CD1c-positive myeloid dendritic cell (primary cell): ENCODE data around the gene BANF2.
A peak's percentile ranks its signal among the peaks of the same experiment; 100 is the strongest.
"Not testable (repeated sequence)": the region's sequence is repeated elsewhere in the genome, so short reads cannot be mapped to it uniquely, and the experiment has no call there.

ENCODE experiments used
- DNase-seq: peaks from one replicate; pipeline ENCODE4 v3.0.0-alpha.2; 2016; ENCODE audit errors: extremely low spot score

Gene BANF2

GRCh38 chr20:17766226-17766625 is 66.5 kb downstream of the BANF2 start:
- DNase-seq: no peak

GRCh38 chr20:17767624-17768023 is 67.9 kb downstream of the BANF2 start:
- DNase-seq: no peak

GRCh38 chr20:17768271-17768670 is 68.5 kb downstream of the BANF2 start:
- DNase-seq: peak; percentile 6

GRCh38 chr20:17769716-17770115 is 70.0 kb downstream of the BANF2 start:
- DNase-seq: not testable (repeated sequence)

- no peak for DNase-seq
Observed at GRCh38 chr20:17771206-17772004, 71.6 kb downstream of the BANF2 start.

GRCh38 chr20:17772005-17772343 is 72.2 kb downstream of the BANF2 start:
- no peak for DNase-seq

- DNase-seq: no peak
Observed at GRCh38 chr20:17773619-17774018, 73.9 kb downstream of the BANF2 start.

- DNase-seq: no peak
Observed at GRCh38 chr20:17775600-17775999, 75.8 kb downstream of the BANF2 start.

GRCh38 chr20:17776551-17776950 is 76.8 kb downstream of the BANF2 start:
- DNase-seq: no peak

GRCh38 chr20:17779011-17779410 is 79.2 kb downstream of the BANF2 start:
- not testable (repeated sequence) for DNase-seq

GRCh38 chr20:17782768-17783167 is 83.0 kb downstream of the BANF2 start:
- no peak for DNase-seq

- peak; percentile 2 for DNase-seq
Observed at GRCh38 chr20:17783671-17784070, 83.9 kb downstream of the BANF2 start.

GRCh38 chr20:17785007-17785406 is 85.2 kb downstream of the BANF2 start:
- no peak for DNase-seq
